Measurements from ENCODE around the gene ZNF101.

The ZNF101 gene

DNA sequence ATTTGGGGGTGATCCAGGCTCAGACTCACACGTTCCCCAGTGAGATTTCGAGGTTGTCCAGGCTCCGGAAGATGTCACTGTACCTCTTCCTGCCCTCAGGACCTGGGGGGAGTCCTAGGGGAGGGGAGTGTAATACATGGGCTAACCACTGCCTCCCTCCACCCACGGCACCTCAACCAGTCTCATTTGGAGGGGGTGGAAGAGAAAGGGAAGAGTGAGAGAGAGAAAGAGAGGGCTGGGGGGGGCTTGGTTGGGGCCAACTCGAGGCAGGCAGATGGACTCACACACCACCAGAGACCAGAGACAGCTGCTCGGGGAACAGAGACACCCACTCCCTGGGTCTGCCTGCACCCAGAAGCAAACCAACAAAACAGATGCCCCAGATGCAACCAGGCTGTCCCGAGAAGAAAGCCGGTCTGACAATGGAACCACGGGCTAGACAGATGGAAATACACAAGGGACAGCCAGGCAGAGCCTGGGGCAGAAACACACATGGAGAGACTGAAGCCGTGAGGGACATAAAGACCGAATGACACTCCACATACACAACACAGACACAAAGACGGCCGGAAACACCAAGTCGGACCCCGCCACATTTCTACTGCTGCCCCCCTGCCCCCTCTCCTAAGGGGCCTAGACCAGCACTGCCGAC lies 26.0 kb upstream of the ZNF101 start:
- DNase-seq, result no peak

DNA sequence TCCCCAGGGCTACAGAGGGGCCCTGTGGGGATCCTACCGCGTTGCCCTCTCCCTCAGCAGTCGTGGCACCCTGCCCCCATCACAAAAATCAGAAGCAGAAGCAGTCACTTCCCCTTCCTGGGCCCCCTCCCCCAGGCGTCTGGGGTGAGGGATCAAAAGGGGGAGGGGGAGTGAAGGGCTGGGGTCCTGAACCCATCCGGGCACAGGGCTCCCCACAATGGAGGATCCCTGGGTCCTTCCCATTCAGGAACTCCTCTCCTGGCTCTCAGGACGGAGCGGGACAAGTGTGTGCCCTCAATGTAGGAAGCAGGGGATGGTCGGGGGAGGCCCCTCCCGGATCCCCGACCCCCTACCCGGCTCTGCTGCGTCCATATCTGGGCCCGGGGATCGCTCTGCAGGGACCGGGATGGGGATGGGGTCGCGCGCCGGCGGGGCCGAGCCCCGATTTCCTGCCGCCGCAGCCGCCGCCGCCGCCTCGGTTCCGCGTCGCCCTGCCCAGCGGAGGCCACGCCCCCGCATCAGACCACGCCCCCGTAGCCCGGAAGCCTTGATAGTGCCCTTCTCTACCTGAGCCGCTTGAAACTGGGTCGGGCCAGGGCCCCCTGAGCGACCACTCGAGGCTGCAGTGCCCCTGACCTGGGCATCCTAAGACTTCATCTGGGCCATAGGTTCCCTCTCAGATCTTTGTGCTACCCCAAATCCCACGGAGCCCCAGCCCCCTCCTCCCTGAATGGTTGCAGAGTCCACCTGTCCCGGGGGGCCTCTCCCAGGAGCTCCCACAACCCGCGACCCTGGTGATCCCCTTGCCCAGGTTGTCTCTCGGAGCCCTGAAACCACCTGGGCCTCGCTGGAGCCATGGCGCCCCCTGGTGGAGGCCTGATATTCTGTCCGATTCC lies 25.2 kb upstream of the ZNF101 start, which contains the start of gene GMIP:
Gene GMIP, minus strand, starts transcription at position 500 of the 896 bp plus-strand sequence. Its CDS starts 128 bp downstream, at position 372.
- peak; percentile 87 for DNase-seq

DNA sequence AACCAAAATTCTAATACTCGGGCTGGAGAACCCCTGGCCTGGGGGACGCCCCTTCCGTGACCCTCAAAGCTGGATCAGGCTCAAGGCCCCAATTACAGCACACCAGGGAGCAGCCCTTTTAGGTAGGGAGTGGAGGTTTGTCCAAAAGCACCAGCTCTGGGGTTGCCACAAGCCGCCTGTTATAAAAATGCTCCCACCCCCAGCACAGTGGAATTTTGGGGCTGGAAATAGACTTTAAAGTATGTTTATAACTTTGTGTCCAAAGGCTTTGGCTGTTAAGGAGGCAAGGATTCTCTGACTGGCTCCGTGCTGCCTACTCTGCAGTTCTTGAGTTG lies 24.6 kb upstream of the ZNF101 start:
- no peak for DNase-seq

DNA sequence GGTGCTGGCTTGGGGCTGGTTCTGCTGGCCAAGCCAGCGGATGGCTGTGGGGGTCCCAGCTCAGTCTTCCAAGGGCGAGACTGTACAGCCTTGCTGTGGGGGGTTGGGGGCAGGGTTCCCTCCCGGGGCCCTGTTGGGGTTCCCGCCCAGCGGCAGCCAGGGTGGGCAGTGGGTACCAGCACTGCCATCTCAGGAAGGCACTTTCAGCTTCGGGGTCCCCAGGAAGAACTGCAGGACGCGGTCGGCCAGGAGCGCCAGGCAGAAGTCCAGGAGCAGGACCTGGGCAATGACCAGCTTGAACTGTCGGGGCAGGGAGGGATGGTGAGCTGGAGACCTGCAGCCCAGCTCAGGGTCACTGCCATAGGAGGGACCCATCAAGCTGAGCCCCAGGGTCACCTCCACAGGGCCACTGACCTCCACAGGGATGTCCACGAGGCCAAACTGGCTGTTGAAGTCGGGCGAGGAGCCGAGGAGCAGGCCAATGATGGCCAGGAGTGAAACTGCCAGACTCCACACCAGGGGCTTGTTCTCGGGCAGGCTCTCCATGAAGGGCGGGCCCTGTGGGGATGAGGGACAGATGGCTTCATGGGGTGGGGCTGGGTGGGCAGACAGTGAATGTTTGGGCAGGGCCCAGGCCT lies 23.3 kb upstream of the ZNF101 start:
- no peak for DNase-seq

DNA sequence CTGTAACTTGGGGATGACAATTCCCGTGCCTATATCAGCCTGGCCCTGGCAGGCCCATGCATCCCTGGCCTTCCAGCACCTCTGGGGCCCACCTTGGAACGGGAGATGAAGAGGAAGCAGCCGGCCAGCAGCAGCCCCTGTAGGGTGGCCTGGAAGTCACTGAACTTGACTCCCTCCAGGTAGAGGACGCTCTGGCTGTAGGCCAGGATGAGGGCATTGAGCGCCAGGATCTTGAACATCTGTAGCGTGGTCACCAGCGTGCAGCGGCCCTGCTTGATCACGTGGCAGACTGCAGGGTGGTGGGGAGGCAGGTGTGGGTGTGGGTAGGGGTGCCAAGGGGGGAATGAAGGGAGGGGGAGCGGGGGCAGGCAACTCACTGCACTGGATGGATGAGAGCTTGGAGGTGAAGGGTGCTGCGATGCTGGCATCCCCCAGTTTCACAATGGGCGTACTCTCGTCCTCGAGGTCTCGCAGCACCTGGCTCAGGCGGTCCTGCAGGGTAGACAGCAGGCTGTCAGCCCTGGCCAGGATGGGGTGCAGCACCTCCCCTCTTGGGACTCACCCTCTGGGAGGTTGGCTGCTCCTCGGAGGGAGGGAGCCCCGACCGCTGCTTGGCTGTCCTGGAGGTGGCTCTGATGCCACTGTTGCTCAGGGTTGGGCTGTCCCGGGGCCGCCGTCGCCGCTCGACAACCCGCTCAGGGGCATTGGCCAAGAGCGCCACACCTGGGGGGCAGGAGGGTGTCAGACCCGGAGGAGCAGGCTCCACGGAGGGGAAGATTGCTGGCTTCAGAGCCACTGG lies 21.4 kb upstream of the ZNF101 start:
- DNase-seq, result no peak

DNA sequence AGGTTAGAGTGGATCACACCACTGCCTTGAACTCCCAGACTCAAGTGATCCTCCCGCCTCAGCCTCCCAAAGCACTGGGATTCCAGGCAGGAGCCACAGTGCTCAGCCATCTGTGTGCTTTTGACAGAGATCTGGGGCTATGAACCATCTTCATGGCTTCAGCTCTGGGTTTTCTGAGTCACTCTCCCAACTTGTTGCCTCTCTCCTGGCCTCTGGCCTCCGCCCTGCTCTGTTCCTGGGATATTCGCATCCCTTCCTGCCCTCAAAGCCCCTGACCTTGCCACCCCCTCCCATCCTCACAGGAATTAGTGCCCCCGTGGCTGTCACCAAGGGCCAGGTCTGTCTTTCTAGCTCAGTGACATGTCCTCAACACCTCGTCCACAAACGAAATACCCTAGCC lies 19.5 kb upstream of the ZNF101 start:
- no peak for DNase-seq

DNA sequence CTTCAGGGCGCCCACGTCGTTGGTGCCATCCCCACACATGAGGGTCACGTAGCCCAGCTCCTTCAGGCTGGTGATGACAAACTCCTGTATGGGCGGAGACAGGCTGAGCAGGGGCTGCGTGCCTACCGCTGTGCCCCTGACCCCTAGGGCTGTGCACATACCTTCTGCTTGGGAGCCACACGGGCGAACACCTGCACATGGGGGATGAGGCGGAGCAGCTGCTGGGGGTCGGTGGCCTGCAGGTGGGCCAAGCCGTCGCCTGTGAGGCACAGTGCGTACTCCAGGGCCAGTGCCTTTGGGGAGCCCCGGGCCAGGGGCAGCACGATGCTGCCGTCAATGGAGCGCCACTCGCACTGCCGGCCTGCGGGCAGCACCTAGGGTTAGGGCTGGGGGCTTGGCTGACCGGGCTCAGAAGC lies 19.1 kb upstream of the ZNF101 start:
- DNase-seq, result no peak

DNA sequence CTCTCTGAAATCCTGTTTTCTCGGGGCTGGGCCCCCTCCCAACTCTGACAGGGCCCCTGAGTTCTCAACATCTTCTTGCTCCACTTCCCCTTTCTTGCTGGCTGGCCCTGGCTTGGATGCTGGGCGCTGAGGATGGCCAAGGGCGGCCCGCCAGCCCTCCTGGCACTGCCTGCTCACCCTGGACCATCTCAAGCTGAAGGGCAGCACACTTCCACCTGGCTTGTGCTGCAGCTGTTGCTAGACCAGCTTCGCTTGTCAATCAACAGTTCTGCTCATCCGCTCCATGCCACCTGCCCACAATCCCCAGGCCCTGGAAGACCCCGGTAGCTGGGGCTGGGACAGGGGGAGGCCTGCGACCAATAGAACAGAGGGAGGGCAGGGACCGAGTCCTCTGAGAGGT lies 18.3 kb upstream of the ZNF101 start:
- DNase-seq, result no peak

DNA sequence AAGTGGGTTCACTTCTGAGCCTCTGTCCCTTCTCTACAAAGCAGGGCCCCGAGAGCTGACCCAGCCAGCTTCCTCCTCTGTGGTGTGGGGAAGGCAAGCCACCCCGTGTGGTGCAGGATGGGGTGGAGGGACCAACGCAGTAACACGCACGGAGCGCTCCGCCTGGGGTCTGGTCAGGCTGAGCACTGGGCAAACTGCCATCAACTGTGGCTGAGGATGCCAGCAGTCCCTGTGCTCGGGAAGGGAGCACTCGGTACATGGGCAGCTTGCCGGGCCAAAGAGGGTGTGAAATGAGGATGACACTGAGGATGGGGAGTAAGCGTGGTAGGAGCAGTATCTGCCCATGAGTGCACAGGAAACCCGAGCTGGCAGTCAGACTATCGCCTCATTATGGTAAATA lies 17.6 kb upstream of the ZNF101 start:
- DNase-seq, result no peak

DNA sequence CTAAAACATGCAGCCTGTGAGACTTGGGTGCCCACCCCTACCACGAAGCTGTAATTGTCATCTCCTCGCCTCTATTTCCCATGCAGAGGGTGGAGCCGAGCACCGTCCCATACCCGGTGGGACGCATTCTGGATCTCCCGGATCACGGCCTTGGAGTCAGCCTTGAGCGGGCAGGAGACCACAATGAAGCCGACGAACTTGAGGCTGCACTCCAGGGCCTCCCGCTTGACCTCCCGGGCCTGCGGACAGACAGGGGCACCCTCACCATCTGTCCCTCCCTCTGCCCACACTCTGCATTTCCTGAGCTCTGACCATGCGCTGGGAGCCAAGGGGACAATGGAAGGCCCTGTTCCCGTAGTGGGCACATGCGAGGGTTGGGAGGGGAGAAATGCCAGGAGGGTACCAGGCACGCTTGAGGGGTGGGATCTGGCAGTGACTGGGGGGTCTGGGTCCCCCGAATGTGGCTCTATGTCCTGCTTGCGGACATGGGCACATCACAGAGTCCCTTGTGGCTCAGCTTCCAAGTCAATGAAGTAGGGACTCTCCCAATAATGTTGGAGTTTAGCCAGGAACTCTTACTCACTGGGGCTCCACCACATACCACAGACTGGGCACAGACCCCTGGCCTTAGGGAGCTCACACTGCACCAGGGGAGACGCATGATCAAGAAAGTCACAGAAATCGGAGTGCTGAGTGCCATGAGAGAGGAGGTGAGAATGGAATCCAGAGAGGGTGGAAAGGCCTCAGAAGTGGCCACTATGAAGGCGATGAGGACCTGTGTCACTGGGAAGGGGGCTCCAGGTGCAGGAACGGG lies 15.9 kb upstream of the ZNF101 start:
- DNase-seq, result no peak

DNA sequence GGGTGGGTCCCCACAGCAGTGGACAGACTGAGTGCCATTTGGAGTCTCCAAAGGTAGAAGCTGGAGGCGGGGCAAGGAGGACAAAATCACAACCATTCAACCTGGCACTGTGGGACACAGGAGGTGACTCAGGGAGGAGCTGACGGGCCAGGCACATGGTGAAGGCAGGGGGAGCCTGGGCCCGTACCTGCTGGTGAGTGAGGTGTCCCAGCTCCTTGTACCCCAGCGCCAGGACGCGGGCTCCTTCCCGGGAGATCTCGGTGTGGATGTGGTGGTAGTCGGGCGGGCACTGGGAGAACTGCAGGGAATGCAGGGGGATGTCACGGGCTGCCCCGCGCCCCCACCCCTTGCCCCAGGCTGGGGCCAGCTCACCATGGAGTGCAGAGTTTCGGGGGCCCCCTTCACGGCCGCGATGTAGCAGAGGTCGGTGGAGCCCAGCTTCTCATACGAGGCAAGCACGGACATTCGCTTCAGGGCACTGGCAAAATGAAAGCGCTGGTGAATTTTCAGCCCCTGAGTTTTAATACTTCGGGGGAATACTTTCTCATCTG lies 15.0 kb upstream of the ZNF101 start:
- no peak for DNase-seq

DNA sequence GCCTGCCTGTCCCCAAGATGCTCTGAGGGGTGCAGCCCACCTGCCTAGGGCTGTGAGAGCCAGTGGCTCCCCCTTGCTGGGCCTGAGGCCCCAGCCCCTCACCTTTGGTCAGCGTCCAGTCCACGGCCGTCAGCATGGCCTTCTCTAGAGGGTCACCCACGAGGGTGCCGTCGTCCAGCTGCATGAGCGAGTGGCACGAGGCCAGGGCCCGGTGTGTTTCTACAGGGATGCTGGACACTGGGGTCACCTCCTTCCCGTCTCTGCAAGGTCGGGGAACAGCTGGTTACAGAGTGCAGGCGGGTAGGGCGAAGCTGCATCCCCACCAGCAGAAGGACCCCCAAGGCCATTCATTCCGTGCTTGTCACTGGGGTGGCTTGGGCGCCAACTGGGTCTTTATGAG lies 14.2 kb upstream of the ZNF101 start:
- DNase-seq, result no peak

DNA sequence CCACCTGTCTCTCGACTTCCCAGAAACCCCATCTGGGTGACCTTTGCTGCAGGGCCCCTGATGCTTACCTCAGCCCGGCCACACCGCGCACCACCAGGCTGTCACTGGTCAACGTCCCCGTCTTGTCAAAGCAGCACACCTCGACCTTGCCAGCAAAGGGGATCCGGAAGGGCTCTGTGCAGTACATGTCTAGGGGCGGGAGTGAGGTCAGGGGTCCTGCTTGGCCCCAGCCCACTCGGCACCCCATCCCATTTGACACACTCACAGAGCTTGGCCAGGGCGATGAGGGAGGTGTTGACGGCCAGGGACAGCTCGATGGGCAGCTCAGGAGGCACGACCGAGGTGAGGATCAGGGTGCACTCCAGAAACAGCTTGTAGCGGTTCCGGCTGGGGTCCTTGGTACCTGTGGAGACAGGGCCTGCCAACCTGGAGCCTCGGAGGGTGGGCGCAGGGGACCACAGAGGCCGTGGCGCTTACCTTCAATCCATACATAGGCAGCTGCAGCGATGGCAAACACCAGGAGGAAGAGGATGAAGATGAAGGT lies 13.5 kb upstream of the ZNF101 start:
- DNase-seq, result no peak

DNA sequence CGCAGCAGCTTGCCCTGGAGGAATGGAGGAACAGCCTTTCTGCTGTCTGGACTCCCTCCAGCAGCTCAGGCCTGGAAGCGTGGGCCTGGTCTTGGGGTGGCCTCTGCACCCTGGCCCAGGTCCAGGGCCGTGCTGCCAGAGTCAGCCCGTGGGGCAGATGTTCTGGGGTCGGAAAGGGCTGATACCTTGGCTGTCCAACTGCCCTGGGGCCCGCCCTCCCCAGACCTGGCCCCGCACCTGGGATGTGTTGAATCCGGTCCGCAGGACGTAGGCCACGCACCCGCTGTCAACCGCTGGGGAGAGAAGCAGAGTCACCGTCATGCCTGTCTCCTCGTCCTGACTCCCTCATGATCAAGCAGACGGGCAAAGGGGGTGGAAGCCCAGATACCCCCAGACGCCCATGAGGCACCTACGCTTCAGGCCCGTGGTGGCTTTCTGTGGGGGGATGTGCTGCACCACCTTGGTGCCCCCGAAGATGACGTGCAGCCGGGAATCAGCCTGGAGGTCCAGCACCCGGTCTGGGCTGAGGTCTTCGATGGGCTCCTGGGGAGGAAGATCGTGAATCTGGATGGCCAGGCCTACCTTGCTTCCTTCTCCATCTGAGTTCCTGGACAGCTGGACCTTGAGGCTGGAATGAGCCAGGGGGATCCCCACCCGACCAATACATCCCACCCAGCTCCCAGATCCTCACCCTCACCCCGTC lies 12.8 kb upstream of the ZNF101 start:
- DNase-seq, result no peak

DNA sequence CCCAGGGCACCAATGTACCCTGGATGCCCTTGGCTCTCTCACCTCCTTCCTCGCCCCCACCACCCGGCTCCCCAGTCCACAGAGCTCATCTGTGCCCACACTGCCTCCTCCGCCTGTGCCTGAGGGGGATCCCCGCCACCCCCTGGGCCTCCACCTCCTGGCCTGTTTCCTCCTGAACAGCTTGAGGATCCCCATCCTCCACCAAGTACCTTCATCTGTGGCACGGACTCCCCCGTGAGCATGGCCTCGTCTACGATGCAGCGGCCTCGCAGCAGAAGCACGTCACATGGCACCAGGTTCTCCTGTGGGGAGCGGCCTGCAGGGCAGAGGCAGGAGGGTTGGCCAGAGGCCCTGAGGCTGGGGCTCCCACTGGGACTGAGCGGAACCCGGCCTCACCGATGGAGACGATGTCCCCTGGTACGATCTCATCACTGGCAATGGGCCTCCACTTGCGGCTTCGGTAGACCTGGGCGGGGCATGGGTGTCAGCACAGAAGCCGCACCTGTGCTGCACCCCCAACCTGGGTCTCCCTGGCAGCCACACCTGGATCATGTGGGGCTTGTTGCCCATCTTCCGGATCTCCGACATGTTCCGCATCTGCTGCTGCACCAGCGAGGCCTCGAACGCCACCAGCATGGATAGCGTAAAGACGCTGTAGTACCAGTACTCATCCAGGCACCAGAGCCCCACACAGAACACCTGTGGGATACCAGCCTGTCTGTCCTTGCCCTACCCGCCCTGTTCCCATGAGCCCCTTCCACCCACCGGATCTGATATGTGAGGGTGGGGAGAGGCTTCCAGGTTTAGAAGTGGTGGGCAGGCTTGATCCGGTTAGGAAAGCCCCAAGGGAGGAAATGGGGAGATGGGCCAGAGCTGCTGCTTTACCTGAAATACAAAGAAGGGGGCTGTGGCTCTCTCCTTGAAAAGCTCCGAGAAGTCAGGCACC lies 11.9 kb upstream of the ZNF101 start:
- no peak for DNase-seq

DNA sequence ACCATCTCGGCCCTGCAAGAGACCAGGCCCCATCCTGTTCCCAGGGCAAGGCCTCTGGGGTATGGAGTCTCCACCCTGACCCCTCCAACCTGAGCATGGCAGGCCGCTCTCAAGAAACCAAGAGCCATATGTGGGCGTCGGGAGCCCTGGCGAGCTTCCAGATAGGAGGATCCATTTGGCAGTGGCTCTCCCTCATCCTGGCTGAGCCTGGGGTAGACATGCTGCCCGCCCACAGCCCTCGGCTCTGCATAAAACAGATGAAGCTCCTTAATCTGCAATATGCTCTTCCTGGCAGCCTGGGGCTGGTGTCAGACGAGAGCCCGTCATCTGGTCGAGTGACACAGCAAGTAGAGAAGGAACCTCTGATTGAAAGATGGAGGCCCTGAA lies 11.2 kb upstream of the ZNF101 start:
- no peak for DNase-seq

DNA sequence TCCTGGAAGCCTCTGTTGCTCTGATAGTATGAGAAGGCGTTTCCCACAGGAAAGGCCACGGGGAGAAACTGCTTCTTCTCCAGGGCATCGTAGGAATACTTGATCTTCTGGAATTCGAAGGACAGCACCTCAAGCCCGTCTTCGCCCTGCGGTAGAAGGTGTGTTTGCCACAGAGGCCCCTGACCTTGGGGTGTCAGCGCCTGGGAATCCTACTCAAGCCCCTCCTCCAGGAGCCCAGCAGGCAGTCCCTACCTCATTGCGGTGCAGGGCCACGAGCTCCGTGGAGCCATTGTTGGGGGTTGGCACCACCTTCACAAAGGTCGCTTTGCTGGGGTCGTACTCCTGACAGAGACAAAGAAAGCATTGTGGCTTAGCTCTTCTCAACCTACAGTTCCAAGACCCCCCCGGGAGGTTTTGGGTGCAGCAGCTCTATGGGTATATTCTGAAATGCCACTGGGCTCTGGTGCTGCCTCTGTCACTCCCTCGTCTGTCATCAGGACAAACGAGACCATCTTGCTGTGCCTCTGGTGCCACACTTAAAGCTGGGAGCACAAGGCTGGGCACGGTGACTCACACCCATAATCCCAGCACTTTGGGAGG lies 8.9 kb upstream of the ZNF101 start:
- no peak for DNase-seq

DNA sequence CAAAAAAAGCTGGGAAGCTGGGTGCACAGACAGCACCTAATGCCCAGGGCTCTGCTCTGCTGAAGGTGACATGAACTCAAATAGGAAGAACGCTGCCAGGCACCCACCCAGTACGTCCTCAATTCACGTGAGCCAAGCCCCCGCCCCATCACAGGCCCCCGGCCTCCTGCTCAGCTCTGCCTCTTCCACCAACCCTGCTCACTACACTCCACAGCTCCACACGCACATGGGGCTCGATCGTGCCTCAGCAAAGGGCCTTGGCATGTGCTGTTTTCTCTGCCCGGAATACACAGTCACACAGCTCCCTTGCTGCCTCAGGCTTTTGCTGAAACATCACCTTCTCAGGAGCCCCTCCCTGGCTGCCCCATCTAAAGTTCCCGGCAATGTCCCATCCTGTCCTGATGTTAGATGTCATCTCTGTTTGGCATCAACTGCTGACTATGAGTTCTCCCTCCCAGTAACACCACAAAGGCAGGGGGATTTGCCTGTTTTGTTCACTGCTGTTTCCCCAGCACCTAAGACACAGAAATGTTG lies 7.4 kb upstream of the ZNF101 start:
- no peak for DNase-seq

DNA sequence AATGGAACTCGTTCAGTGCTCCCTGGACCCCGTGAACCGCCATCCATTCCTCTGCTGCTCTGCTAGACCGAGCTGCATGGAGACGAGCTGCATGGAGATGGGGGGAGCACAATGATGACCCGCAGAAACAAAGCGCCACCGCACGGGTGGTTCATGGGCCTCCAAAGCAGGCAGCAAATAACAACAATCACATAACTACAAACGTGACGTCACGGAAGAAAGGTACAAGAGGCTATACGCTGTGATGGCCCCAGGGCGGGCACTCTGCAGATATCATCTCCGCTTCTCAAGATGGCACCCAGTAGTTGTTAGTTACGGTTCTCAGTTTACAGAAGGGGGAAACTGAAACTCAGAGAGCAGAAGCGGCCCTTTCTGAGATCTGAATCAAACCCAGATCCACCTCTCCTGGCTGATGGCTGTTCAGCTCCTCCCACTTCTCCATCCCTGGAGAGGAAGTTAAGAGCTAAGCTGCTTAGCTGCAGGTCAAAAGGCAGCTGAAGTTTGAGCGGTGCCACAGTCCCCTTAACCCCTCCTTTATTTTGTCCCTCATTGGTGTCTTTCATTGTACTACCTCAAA lies 6.9 kb upstream of the ZNF101 start:
- DNase-seq, result no peak
